SKM-1 (cell line): ENCODE data around the gene MAD1L1.

ENCODE experiments used
- DNase-seq: peaks from one replicate; lab custom pipeline; 2025; ENCODE audit not compliant: unreplicated experiment; lab: John Stamatoyannopoulos, UW

The MAD1L1 gene

GRCh38 chr7:2201686-2202360 is 30.9 kb downstream of the MAD1L1 start:
- DNase-seq, result no peak

- no peak for DNase-seq
Observed at GRCh38 chr7:2201128-2201527, 31.6 kb downstream of the MAD1L1 start.

GRCh38 chr7:2200584-2200980 is 32.2 kb downstream of the MAD1L1 start:
- no peak for DNase-seq

DNA sequence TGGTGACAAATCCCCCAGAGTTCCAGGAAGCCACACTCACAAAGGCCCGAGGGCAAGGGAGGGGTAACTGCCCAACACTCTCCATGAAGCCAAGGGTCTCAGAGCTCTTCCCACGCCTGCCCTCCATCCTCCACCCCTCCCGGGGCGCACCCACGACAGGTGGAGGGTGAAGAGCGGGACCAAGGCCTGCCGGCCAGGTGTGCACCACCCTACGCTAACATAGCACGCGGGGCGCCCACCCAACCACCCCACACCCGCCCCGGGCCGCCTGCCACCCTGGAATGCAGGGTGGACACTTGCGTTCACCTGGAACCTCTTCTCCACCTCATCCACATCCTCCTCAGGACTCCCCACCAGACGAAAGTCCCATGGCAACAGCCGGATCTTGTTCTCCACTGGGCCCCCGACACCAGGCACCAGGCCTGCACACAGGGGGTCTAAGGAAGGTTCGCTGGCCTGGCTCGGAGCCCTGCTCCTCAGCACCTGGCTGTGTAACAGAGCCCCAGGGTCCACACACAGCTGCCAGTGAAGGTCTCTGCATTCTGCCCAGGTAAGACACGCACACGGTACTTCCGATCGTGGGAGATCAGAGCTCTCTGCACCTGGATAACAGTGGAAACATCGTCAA is 32.7 kb downstream of the MAD1L1 start:
- DNase-seq, result no peak

DNA sequence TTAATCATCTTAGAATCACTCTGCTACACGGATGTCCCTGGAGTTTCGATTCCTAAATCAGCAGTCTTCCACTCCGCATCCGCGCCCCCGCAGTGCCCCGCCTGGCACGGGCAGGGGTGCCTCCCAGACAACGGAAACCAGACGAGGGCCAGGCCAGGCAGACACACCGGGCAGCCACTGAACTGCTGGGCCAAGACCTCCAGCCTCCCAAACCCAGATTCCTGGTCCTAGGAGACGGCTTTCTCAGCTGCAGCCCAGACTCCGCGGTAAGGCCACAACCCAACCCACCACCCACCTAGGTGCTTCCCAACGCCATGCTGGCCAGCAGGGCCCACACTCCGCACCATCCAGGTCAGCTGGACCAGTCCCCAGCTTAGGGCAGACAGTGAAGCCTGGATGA is 33.2 kb downstream of the MAD1L1 start:
- DNase-seq, result no peak

GRCh38 chr7:2198760-2199159 is 34.0 kb downstream of the MAD1L1 start:
- no peak for DNase-seq

DNA sequence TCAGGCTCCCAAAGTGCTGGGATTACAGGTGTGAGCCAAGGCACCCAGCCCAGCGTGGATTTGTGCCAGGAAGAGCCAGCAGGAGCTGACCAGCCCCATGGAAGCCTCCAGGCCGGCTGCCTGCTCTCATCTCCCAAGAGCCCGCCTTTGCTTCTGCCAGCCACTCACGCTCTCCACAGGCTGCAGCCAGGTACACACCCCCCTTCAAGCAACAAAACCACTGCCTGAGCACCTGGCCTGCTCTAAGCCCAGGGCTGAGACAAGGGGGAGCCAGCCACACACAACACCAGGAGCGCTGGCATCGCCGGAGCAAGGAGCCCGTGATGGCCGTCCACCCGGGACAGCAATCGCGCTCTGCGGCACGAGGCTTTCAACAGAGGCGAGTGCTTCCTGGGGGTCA is 34.5 kb downstream of the MAD1L1 start:
- no peak for DNase-seq

GRCh38 chr7:2197436-2198155 is 35.1 kb downstream of the MAD1L1 start:
- no peak for DNase-seq

DNA sequence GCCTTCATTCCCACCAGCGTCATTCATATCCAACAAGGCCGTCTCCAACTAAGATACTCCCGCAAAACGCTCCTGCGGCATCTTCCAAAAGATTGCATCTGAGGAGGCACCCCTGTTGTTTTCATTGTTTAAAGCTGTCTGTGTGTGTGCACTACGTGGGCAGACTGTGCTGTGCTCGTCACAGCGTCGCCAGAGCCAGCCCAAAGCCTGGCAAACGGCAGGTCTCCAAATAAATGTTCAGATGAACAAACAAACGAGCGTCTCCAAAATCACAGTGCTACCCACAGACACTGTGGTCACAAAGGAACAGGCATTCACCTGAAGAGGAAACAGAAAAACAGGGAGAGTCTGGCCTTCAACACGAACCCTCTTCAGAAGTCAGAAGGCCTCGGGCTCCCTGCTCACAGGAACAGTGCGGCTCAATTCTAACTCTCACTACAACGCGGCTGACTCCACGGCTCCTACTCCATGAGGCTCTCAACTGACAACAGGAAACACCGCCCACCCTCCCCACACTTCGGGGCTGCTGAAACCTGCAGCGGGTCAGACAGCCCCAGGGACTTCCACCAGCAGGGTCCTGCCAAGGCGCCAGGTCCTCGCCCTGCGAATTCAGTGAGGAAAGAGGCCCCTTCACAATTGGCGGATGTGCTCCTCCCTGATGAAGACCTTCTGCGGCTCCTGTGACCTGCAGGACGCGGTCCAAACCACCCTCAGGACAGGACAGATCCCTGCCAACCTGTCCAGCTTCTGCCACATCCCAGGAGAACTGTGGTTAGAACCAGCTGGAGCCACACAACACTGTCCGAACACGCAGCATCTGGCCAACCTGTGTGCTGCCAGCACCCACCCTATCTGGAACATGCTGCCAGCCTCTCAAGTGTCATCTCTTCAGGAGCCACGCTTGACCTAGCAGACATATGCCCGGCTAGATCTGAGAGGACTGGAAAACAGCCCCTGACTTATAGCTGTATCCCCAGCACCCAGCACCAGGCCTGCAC is 36.1 kb downstream of the MAD1L1 start:
- no peak for DNase-seq

- DNase-seq, result no peak
Observed at GRCh38 chr7:2195400-2196246, 37.1 kb downstream of the MAD1L1 start.

GRCh38 chr7:2193575-2194305 is 39.0 kb downstream of the MAD1L1 start:
- DNase-seq, result no peak

GRCh38 chr7:2192831-2193534 is 39.8 kb downstream of the MAD1L1 start:
- no peak for DNase-seq

DNA sequence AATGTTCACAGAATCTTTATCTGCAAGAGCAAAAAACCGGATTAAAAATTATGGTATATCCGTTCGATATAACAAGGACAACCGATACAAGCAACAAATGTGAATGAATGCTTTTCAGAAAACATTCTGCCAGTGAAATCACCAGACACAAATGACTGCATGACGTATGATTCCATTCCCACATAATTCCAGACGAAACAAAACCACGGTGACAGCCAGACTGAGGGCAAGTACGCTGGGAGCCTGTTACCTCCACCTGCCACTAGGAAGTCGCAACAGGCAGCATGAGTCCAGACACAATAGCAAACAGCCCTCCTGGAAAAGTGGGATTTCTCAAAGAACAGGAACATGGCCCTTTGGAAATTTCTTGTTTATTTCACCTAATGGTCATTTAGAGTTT is 41.7 kb downstream of the MAD1L1 start:
- no peak for DNase-seq

DNA sequence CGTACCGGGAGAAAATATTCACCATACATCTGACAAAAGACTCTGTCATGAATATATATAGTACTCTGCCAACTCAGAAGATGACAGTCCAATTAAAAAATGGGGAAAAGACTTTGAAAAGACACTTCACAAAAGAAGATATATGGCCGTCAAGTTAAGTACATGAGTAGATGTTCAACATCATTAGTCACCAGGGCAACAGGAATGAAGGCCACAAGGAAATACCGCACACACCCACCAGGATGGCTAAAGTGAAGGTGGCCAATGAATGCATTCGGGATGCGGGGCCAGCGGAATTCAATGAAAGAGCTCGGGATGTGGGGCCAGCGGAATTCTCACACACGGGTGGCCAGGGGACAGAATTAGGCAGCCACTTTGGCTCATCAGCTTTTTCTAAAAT is 42.2 kb downstream of the MAD1L1 start:
- DNase-seq, result no peak

DNA sequence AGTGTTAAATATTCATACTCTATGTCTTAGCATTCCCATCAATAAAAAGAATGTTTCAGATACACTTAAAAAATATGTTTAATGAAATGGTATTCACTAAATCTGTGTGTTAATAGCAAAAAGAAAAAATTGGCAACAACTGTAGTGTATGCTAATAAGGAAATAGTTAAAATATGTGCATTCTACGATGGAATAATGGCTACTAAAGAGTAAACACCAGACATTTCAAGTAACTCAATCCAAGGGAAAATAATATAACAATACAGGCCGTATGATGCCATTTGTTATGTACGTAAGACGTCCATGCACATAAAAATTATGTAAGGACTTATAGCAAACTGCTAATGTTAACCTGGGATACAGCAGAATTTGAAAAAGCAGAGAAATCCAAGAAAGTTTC is 46.6 kb downstream of the MAD1L1 start:
- no peak for DNase-seq

- DNase-seq, result no peak
Observed at GRCh38 chr7:2185715-2186114, 47.0 kb downstream of the MAD1L1 start.

- no peak for DNase-seq
Observed at GRCh38 chr7:2182461-2182860, 50.3 kb downstream of the MAD1L1 start.

GRCh38 chr7:2181077-2181854 is 51.5 kb downstream of the MAD1L1 start:
- no peak for DNase-seq
